ENCODE data around the gene PILRA. TPM values are rescaled to one million over a fixed set of nuclear protein-coding genes. Genes with fewer than 3 reads are reported as not detected.
A peak's percentile ranks its signal among the peaks of the same experiment; 100 is the strongest.
"Not testable (repeated sequence)": the region's sequence is repeated elsewhere in the genome, so short reads cannot be mapped to it uniquely, and the experiment has no call there.

The PILRA gene
- total RNA-seq, 1 donor from 2014 or later = not detected

DNA sequence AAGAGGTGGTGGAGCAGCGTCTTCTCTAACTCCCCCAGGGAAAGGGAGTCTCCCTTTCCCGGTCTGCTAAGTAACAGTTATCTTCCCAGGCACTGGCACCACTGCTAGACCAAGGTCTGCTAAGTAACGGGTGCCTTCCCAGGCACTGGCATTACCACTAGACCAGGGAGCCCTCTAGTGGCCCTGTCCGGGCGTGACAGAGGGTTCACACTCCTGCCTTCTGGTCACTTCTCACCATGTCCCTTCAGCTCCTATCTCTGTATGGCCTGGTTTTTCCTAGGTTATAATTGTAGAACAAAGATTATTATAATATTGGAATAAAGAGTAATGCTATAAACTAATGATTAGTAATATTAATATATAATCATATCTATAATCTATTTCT, 28.0 kb upstream of the PILRA start:
- TF ChIP-seq, protein P1, sequence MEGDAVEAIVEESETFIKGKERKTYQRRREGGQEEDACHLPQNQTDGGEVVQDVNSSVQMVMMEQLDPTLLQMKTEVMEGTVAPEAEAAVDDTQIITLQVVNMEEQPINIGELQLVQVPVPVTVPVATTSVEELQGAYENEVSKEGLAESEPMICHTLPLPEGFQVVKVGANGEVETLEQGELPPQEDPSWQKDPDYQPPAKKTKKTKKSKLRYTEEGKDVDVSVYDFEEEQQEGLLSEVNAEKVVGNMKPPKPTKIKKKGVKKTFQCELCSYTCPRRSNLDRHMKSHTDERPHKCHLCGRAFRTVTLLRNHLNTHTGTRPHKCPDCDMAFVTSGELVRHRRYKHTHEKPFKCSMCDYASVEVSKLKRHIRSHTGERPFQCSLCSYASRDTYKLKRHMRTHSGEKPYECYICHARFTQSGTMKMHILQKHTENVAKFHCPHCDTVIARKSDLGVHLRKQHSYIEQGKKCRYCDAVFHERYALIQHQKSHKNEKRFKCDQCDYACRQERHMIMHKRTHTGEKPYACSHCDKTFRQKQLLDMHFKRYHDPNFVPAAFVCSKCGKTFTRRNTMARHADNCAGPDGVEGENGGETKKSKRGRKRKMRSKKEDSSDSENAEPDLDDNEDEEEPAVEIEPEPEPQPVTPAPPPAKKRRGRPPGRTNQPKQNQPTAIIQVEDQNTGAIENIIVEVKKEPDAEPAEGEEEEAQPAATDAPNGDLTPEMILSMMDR (conservative IDR thresholded peaks at IDR 0.05; ENCODE audit: low read depth, low read length) = peak; percentile 44
- not testable (repeated sequence) for H3K4me3 ChIP-seq (ENCODE audit: low read depth, low read length)
- DNase-seq (ENCODE audit: low read depth) = peak; percentile 15

DNA sequence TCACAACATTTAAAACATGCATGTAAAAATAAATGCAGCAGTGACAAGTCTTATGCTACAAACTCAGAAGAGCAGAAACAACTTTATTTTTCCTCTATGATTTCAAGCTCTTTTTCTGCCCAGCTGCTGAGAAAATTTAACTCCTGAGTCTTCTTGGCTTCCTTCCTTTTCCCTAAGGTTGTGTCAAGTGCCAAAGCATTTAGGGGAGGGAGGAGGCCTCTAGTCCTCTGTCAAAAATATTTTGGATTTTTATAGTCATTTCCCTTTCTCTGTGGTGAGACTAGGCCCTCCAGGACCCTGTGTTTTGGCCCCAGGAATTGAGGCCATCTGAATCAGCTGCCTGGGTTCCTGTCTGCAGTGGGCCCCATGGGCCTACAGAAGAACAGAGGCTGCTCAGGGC, 26.4 kb upstream of the PILRA start:
- TF ChIP-seq, protein P1 (conservative IDR thresholded peaks at IDR 0.05; ENCODE audit: low read depth, low read length) = no peak
- no peak for DNase-seq (ENCODE audit: low read depth)

DNA sequence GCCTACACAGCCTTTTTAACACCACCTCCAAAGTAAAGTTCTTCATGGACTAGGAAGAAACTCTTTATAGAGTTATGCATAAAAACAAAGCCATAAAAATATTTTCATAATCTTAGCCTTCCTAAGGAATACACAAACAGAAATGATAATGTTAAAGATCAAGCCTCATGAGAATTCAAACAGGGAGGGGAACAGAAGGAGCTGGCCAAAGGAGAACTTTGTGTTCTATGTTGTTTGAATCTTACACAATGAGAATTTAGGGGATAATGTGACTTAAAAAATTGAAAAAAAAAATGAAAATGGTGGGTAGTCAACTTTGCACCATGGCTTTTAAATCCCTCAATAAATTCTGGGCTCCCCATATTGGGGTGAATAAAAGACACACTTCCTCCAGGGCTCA, 24.5 kb upstream of the PILRA start:
- no peak overlapping the region for H3K4me3 ChIP-seq (ENCODE audit: low read depth, low read length)
- no peak for DNase-seq (ENCODE audit: low read depth)
- TF ChIP-seq, protein P1 (conservative IDR thresholded peaks at IDR 0.05; ENCODE audit: low read depth, low read length) = no peak

More for the DNA sequence above, 26.4 kb upstream of the PILRA start:
- H3K4me3 ChIP-seq (ENCODE audit: low read depth, low read length) = no peak overlapping the region

DNA sequence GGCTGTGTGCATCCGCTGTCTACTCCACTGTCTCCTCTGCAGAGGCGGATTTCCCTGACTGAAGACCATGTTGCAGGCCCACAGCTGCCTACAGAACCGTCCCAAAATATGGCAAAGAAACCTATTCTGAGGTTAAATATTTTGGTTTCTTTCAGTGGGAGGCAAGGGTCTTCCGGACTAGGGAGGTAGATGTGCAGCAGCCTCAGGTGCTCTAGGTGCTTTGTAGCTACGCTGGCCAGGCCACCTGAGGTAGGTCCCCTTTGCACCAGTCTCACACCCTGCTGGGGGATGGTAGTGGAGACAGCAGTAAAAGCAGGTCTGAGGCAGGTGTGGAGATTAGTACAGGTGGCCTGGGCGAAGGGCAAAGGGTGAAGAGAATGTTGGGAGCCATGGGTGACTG, 23.5 kb upstream of the PILRA start:
- DNase-seq (ENCODE audit: low read depth) = no peak

DNA sequence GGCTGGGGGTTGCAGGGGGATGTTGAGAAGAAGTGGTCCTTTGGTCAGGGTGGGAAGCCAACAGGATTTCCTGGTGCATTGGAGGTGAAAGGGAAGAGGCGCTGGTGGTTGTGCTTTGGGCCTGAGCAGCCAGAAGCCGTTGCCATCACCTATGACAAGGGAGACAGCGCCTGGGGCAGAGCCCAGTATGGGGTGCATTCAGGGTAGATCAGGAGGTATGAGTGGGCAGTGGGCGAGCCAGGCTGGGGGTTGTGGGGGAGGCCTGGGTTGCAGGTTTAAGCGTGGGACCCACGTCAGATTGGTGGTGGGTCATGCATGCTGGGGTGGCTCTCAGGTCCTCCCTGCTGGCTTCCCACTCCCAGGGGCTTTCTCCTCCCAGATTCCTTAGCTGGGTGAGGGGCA, 21.6 kb upstream of the PILRA start:
- H3K4me3 ChIP-seq (ENCODE audit: low read depth, low read length) = no peak overlapping the region
- TF ChIP-seq, protein P1 (conservative IDR thresholded peaks at IDR 0.05; ENCODE audit: low read depth, low read length) = no peak
- DNase-seq (ENCODE audit: low read depth) = no peak

More for the DNA sequence above, 23.5 kb upstream of the PILRA start:
- no peak overlapping the region for H3K4me3 ChIP-seq (ENCODE audit: low read depth, low read length)
- TF ChIP-seq, protein P1 (conservative IDR thresholded peaks at IDR 0.05; ENCODE audit: low read depth, low read length) = no peak

DNA sequence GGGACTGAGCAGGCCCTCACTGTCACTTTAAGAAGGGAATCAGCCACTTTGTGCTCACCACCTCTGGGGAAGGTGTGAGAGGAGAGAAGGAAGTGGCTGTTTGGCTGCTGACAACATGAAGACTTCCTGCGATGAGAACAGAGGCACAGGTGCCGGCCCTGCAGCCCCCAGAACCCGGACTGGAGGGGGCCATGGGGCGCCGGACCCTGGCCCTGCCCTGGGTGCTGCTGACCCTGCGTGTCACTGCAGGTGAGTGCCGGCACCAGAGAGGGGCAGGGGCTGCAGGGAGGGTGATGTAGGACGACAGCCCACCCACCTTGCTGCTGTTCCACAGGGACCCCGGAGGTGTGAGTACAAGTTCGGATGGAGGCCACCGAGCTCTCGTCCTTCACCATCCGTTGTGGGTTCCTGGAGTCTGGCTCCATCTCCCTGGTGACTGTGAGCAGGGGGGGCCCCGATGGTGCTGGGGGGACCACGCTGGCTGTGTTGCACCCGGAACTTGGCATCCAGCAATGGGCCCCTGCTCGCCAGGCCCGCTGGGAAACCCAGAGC, 21.0 kb upstream of the PILRA start:
- not testable (repeated sequence) for DNase-seq (ENCODE audit: low read depth); H3K4me3 ChIP-seq (ENCODE audit: low read depth, low read length)

DNA sequence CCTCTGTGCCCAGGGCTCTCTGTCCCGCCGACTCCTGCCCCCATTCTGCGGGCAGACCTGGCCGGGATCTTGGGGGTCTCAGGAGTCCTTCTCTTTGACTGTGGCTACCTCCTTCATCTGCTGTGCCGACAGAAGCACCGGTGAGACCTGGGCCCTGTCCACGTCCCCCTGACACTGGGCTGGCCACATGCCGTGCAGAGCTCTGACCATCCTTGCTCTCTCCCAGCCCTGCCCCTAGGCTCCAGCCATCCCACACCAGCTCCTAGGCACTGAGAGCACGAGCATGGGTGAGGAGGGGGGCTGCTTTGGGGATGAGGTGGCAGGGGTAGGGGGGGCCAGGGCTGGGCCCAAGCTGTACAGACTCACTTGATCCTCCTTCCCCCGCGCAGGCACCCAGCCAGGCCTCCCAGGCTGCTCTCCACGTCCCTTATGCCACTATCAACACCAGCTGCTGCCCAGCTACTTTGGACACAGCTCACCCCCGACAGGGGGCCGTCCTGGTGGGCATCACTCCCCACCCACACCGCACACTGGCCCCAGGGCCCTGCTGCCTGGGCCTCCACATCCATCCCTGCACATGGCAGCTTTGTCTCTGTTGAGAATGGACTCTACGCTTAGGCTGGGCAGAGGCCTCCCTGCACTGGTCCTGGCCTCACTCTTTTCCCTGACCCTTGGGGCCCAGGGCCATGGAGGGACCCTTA, 20.2 kb upstream of the PILRA start:
- DNase-seq (ENCODE audit: low read depth) = no peak
- TF ChIP-seq, protein P1 (conservative IDR thresholded peaks at IDR 0.05; ENCODE audit: low read depth, low read length) = no peak
- H3K4me3 ChIP-seq (ENCODE audit: low read depth, low read length) = no peak overlapping the region
